Activated CD4-positive, alpha-beta T cell treated with anti-CD3 and anti-CD28 coated beads, Interleukin-2, amount 50 U/mL, for 4 hours (primary cell): ENCODE data around the gene USH2A.

ENCODE experiments used
- DNase-seq, 2 experiments: peaks; one replicate each; pipeline ENCODE4 v3.0.0-alpha.2; 2020

USH2A gene

GRCh38 chr1:216422821-216423520 is at the start of gene USH2A:
Gene USH2A, minus strand, starts transcription at chr1:216423448. Its CDS starts 1,112 bp downstream, at chr1:216422336.
- DNase-seq, result no peak

GRCh38 chr1:216466162-216466801 is 43.0 kb upstream of the USH2A start:
- no peak for DNase-seq

GRCh38 chr1:216464489-216464888 is 41.2 kb upstream of the USH2A start:
- DNase-seq, result no peak

GRCh38 chr1:216462066-216462775 is 39.0 kb upstream of the USH2A start:
- no peak for DNase-seq

GRCh38 chr1:216461466-216461865 is 38.2 kb upstream of the USH2A start:
- DNase-seq, result no peak

GRCh38 chr1:216459651-216460207 is 36.5 kb upstream of the USH2A start:
- DNase-seq, result no peak

- no peak for DNase-seq
Observed at GRCh38 chr1:216458812-216459211, 35.6 kb upstream of the USH2A start.

- no peak for DNase-seq
Observed at GRCh38 chr1:216457356-216457755, 34.1 kb upstream of the USH2A start.

GRCh38 chr1:216456682-216457081 is 33.4 kb upstream of the USH2A start:
- DNase-seq, result no peak

GRCh38 chr1:216453777-216454176 is 30.5 kb upstream of the USH2A start:
- no peak for DNase-seq

GRCh38 chr1:216450227-216450626 is 27.0 kb upstream of the USH2A start:
- DNase-seq, result no peak

GRCh38 chr1:216448011-216448510 is 24.8 kb upstream of the USH2A start:
- DNase-seq, result no peak

GRCh38 chr1:216437603-216438002 is 14.4 kb upstream of the USH2A start:
- DNase-seq, result no peak

- no peak for DNase-seq
Observed at GRCh38 chr1:216434232-216434631, 11.0 kb upstream of the USH2A start.

GRCh38 chr1:216433175-216433574 is 9.9 kb upstream of the USH2A start:
- DNase-seq, result no peak

- no peak for DNase-seq
Observed at GRCh38 chr1:216430744-216431143, 7.5 kb upstream of the USH2A start.

- DNase-seq, result no peak
Observed at GRCh38 chr1:216425577-216425976, 2.3 kb upstream of the USH2A start.

- DNase-seq, result no peak
Observed at GRCh38 chr1:216420746-216421145, 2.5 kb downstream of the USH2A start.

- no peak for DNase-seq
Observed at GRCh38 chr1:216420263-216420662, 3.0 kb downstream of the USH2A start.

- DNase-seq, result no peak
Observed at GRCh38 chr1:216416488-216416887, 6.8 kb downstream of the USH2A start.

- no peak for DNase-seq
Observed at GRCh38 chr1:216410026-216410425, 13.2 kb downstream of the USH2A start.

GRCh38 chr1:216390956-216391355 is 32.3 kb downstream of the USH2A start:
- no peak for DNase-seq

- no peak for DNase-seq
Observed at GRCh38 chr1:216389774-216390173, 33.5 kb downstream of the USH2A start.

- DNase-seq, result no peak
Observed at GRCh38 chr1:216388558-216388957, 34.7 kb downstream of the USH2A start.
